Spleen (tissue), 11 donors: ENCODE data around the gene SCNM1. TPM values are rescaled to one million over a fixed set of nuclear protein-coding genes. Genes with fewer than 3 reads are reported as not detected.

ENCODE experiments used
- DNase-seq: peaks from one replicate; pipeline ENCODE4 v3.0.0-alpha.2; 2020
- H3K27ac ChIP-seq, 8 donors: fragments of 200-600 bp; sonication (generic) in 7 of 8; 1 replicate in 4 of 8; 2 replicates in 4 of 8; pipeline versions ENCODE4 v1.5.0 to v1.8.0; 2016 to 2021; ENCODE audit warnings: inconsistent platforms in 4 of 8, mild to moderate bottlenecking in 4 of 8, moderate library complexity in 1 of 8
- H3K27me3 ChIP-seq, 7 donors: fragments of 200-600 bp; sonication (generic) in 6 of 7; replicated peaks in 1 of 7; 1 replicate in 4 of 7; 2 replicates in 3 of 7; pipeline versions ENCODE4 v1.5.0 to v1.8.0; 2016 to 2021; ENCODE audit warnings: inconsistent platforms in 3 of 7, mild to moderate bottlenecking in 1 of 7
- H3K36me3 ChIP-seq, 6 donors: fragments of 200-600 bp; sonication (generic) in 5 of 6; 1 replicate in 4 of 6; 2 replicates in 2 of 6; pipeline versions ENCODE4 v1.5.0 to v1.8.0; 2016 to 2021; ENCODE audit warnings: inconsistent platforms in 2 of 6
- H3K4me1 ChIP-seq, 6 donors: fragments of 200-600 bp; sonication (generic) in 5 of 6; 1 replicate in 3 of 6; 2 replicates in 3 of 6; pipeline versions ENCODE4 v1.5.0 to v1.8.0; 2016 to 2021; ENCODE audit warnings: inconsistent platforms in 3 of 6
- H3K4me3 ChIP-seq, 8 donors: fragments of 200-600 bp; sonication (generic) in 7 of 8; 1 replicate in 4 of 8; 2 replicates in 4 of 8; pipeline versions ENCODE4 v1.5.0 to v1.8.0; 2016 to 2021; ENCODE audit warnings: inconsistent platforms in 4 of 8, mild to moderate bottlenecking in 4 of 8, moderate library complexity in 2 of 8
- H3K9me3 ChIP-seq, 8 donors: fragments of 200-600 bp; sonication (generic) in 7 of 8; 1 replicate in 4 of 8; 2 replicates in 4 of 8; pipeline versions ENCODE4 v1.5.0 to v1.8.0; 2016 to 2021; ENCODE audit warnings: inconsistent platforms in 4 of 8
- POLR2A ChIP-seq, 3 donors: fragments of 450-650 bp; IDR thresholded peaks; one replicate each; pipeline ENCODE4 v1.5.1; 2017; ENCODE audit warnings: antibody characterized with exemption in 3 of 3, mild to moderate bottlenecking in 1 of 3
- POLR2AphosphoS5 ChIP-seq, 3 donors: sonication (generic); formaldehyde crosslinking; IDR thresholded peaks; one replicate each; pipeline ENCODE4 v1.5.1; 2017; ENCODE audit warnings: antibody characterized with exemption in 3 of 3
- WGBS, 5 donors: extraction: QIAGEN DNeasy Blood & Tissue Kit in 3 of 5; methylation state at CpG; one replicate each; pipeline versions ENCODE4 v1.1.5 to v1.1.7; 2013 to 2018; 5-methylcytosine and 5-hydroxymethylcytosine counted together
- intact Hi-C: fragments of 100-400 bp; cut with DNase I; formaldehyde crosslinking; loops from one replicate; pipeline ENCODE4 v1.15.0; 2023; ENCODE audit warnings: low total_unique reads
- polyA plus RNA-seq, 3 donors: library from polyadenylated mRNA; stranded (reverse); fragments of 200-250 nt; gene quantifications; one replicate each; pipeline ENCODE4 v1.2.1, GENCODE V29; 2013
- total RNA-seq, 7 donors: library from RNA; depleted of rRNA in 3 of 7; stranded (reverse); fragments of >200 nt in 3 of 7; fragmentation: NEBNext Ultra II Directional in 4 of 7; extraction: Animal tissue kit (Norgen Biotek cat#: 25700) in 4 of 7; gene quantifications; one replicate each; pipeline versions ENCODE4 v1.1.0 to v1.2.1, GENCODE V29; 2016 to 2021
- TF ChIP-seq, protein P1 (sequence below), 11 experiments: fragments of 200-600 bp in 7 of 11; fragments of 450-650 bp in 4 of 11; sonication (generic) in 4 of 11; IDR thresholded peaks in 8 of 11; conservative IDR thresholded peaks in 3 of 11; 1 replicate in 7 of 11; 2 replicates in 4 of 11; pipeline versions ENCODE4 v1.4.0 to v1.8.0; 2016 to 2021; ENCODE audit warnings: antibody characterized with exemption in 11 of 11, inconsistent platforms in 4 of 11, mild to moderate bottlenecking in 1 of 11
- donor health status: healthy with polysubstance abuse.
- donor health status: DM: no; HTN: no; CAD: no; lungs with moderate emphysema.
- donor health status: DM: no; HTN: no; CAD: no.
- donor health status: Bipolar disorder and iron deficiency.
- donor health status: healthy.
- donor health status: DM: no; HTN: no; CAD: no.
- donor health status: DM: yes; HTN: yes; CAD: no.

Gene SCNM1
- total and polyA plus RNA-seq, 10 donors: 36.2 to 96.2 (median 49.8) TPM

DNA sequence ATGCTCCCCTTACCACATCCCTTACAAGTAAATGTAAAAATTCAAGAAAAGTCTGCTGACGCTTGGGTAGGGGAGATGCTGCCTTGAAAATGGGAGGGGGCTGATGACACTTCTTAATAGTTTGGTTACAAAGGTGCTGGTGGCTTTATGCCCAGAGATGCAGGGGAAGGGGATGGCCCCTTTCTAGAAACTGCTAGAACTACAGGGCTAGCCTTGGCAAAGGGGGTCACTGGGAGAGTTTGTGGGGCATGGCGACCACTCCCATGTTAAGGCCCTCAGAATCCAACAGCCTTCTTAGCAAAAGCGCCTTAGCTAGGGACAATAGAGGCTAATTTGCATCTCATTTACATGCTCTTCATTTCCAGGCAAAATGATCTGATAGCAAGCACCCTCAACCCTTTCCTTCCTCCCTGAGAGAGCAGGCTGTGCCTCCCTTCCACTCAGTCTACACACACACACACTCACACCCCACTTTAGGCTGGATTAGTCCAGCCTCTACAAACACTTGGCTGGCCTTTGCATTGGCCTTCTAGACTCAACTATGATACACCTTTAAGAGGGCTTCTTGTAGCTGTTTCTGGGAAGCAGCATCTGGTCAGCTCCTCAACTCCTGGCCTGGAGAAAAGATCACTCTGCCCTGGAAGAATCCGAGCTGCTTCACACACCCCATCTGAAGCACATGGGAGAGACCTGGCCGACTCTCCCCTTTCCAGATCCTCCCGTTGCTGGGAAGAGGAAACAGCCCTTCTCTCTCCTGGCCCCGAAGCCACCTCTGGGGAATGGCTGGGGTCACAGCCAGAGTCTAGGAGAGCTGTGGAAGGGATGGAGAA lies 21.3 kb upstream of the SCNM1 start:
- DNase-seq: no peak
- 73 to 82% (median 78%) methylated on average over 7 of the region's 7 CpGs for WGBS, 5 donors
- H3K4me3 ChIP-seq: peak overlapping the region in 2 of 8 donors; percentile 87 to 89
- H3K9me3 ChIP-seq: no peaks in the 10 kb centered on the region
- no peak overlapping the region for H3K27ac ChIP-seq
- no peaks in the 10 kb centered on the region for H3K36me3 ChIP-seq
- intact Hi-C loops: no loop called here
- TF ChIP-seq POLR2AphosphoS5 (IDR thresholded peaks at IDR 0.05) (no peak), POLR2A (IDR thresholded peaks at IDR 0.05) (no peak)
- TF ChIP-seq, protein P1, sequence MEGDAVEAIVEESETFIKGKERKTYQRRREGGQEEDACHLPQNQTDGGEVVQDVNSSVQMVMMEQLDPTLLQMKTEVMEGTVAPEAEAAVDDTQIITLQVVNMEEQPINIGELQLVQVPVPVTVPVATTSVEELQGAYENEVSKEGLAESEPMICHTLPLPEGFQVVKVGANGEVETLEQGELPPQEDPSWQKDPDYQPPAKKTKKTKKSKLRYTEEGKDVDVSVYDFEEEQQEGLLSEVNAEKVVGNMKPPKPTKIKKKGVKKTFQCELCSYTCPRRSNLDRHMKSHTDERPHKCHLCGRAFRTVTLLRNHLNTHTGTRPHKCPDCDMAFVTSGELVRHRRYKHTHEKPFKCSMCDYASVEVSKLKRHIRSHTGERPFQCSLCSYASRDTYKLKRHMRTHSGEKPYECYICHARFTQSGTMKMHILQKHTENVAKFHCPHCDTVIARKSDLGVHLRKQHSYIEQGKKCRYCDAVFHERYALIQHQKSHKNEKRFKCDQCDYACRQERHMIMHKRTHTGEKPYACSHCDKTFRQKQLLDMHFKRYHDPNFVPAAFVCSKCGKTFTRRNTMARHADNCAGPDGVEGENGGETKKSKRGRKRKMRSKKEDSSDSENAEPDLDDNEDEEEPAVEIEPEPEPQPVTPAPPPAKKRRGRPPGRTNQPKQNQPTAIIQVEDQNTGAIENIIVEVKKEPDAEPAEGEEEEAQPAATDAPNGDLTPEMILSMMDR (IDR thresholded peaks at IDR 0.05 in 8 of 11, conservative IDR thresholded peaks at IDR 0.05 in 3 of 11): no peak
- H3K4me1 ChIP-seq: peaks cover 6 to 42% (median 20%) of the 10 kb centered on the region in 6 donors
- peaks cover 0 to 18% (median 8%) of the 10 kb centered on the region in 7 donors for H3K27me3 ChIP-seq

DNA sequence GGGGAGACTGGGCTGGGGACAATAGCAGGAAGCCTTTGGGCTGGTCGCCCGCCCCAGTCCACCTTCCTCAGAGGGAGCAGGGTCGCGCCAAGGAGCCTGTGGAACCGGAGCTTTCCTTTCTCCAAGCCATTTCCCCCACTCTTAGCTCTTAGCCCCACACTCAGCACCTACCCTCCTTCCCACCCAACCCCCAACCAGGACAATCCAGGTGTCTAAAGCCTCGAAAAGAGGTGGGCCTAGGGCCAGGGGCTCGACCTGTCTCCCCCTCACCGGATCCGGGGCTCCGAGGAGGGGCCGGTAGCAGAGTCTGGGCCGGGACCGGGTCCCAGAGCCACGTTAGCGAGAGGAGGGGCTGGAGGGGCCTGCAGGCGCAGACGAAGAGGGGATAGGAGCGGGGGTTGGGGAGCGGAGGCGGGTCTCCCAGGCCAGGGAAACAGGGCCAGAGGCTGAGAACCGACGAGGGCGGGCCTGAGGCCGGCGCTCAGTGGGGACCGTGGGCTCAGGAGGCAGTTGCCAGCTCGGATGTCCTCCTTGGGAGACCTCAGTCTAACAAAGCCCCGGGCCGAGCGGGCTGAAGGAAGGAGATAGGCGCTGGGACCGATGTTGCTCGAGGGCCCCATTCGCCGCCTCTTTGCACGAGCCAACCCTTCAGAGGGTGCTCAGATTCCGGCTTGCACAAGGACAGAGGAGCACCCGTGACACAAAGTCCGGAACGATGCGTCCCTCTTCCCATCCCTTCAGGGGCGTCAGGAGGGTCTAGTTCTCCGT lies 20.5 kb upstream of the SCNM1 start:
- TF ChIP-seq POLR2A (IDR thresholded peaks at IDR 0.05) (no peak), POLR2AphosphoS5 (IDR thresholded peaks at IDR 0.05) (no peak)
- TF ChIP-seq, protein P1 (IDR thresholded peaks at IDR 0.05 in 8 of 11, conservative IDR thresholded peaks at IDR 0.05 in 3 of 11): no peak
- Histone ChIP-seq H3K9me3 (no peaks in the 10 kb centered on the region), H3K4me1 (peaks cover 6 to 42% (median 20%) of the 10 kb centered on the region in 6 donors), H3K27me3 (peaks cover 0 to 18% (median 8%) of the 10 kb centered on the region in 7 donors), H3K27ac (peak overlapping the region in 2 of 8 donors; percentile 68 to 78), H3K36me3 (no peaks in the 10 kb centered on the region), H3K4me3 (peak overlapping the region; percentile 64 to 90 (median 80))
- intact Hi-C loops: no loop called here
- DNase-seq: peak; percentile 79
- 26 to 45% (median 30%) methylated on average over 27 to 43 of the region's 43 CpGs for WGBS, 5 donors

DNA sequence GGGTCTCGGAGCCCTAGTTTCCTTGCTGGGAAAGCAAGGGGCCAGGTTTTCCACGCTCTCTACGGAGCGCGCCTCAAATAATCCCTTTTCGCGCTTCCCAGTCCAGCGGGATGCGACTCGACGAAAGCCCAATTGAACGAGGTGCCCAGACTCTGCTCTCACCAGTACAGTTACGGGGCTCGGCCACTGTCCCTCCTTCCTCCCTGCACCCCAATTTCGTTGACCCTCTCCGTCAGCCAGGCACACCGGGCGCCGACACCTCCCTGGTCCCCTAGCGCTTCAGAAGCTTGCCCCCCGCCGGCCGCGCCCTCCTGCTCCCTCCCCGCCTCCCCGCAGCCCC lies 19.9 kb upstream of the SCNM1 start:
- no peaks in the 10 kb centered on the region for H3K9me3 ChIP-seq
- H3K4me3 ChIP-seq: peak overlapping the region; percentile 64 to 90 (median 80)
- no peak for DNase-seq
- H3K36me3 ChIP-seq: no peaks in the 10 kb centered on the region
- 0 to 3% (median 1%) methylated on average over 15 to 26 of the region's 26 CpGs for WGBS, 5 donors
- H3K4me1 ChIP-seq: peaks cover 6 to 42% (median 20%) of the 10 kb centered on the region in 6 donors
- peaks cover 0 to 18% (median 8%) of the 10 kb centered on the region in 7 donors for H3K27me3 ChIP-seq
- peak overlapping the region in 7 of 8 donors; percentile 48 to 78 (median 68) for H3K27ac ChIP-seq
- TF ChIP-seq POLR2A (IDR thresholded peaks at IDR 0.05) (no peak), POLR2AphosphoS5 (IDR thresholded peaks at IDR 0.05) (no peak)
- TF ChIP-seq, protein P1 (IDR thresholded peaks at IDR 0.05 in 8 of 11, conservative IDR thresholded peaks at IDR 0.05 in 3 of 11): no peak
- intact Hi-C loops: no loop called here
